KMS-11 (cell line): ENCODE measurements around the gene NSRP1.
"Not testable (repeated sequence)": the region's sequence is repeated elsewhere in the genome, so short reads cannot be mapped to it uniquely, and the experiment has no call there.

Experiments used
- H2AFZ ChIP-seq: fragments of 200-600 bp; sonication (generic); 2 replicates; pipeline ENCODE4 v1.6.1; 2016; ENCODE audit warnings: antibody characterized with exemption, mixed run types, low read depth
- H3K27ac ChIP-seq: fragments of 200-600 bp; sonication (generic); 2 replicates; pipeline ENCODE4 v1.6.1; 2016; ENCODE audit warnings: mild to moderate bottlenecking, mixed run types
- H3K27me3 ChIP-seq: fragments of 200-600 bp; sonication (generic); 2 replicates; pipeline ENCODE4 v1.6.1; 2017; ENCODE audit warnings: mild to moderate bottlenecking, low read depth, mixed run types, moderate library complexity; ENCODE audit not compliant: insufficient read depth
- H3K36me3 ChIP-seq: fragments of 200-600 bp; sonication (generic); 2 replicates; pipeline ENCODE4 v1.6.1; 2017; ENCODE audit warnings: mild to moderate bottlenecking, mixed run types; ENCODE audit not compliant: insufficient read depth
- H3K4me1 ChIP-seq: fragments of 200-600 bp; sonication (generic); 2 replicates; pipeline ENCODE4 v1.6.1; 2016; ENCODE audit warnings: mild to moderate bottlenecking, low read depth, mixed run types; ENCODE audit not compliant: poor library complexity, severe bottlenecking
- H3K4me2 ChIP-seq: fragments of 200-600 bp; sonication (generic); 2 replicates; pipeline ENCODE4 v1.7.0; 2016; ENCODE audit warnings: mild to moderate bottlenecking, mixed run types
- H3K4me3 ChIP-seq: fragments of 200-600 bp; sonication (generic); IDR thresholded peaks from 2 replicates; pipeline ENCODE4 v1.6.1; 2017; ENCODE audit warnings: low read depth, low read length, mixed read lengths; ENCODE audit not compliant: insufficient read depth
- H3K79me2 ChIP-seq: fragments of 200-600 bp; sonication (generic); 2 replicates; pipeline ENCODE4 v1.6.1; 2016; ENCODE audit warnings: low read depth, mixed run types; ENCODE audit not compliant: insufficient read depth
- H3K9ac ChIP-seq: fragments of 200-600 bp; sonication (generic); 2 replicates; pipeline ENCODE4 v1.6.1; 2016; ENCODE audit warnings: mild to moderate bottlenecking, mixed run types
- H4K20me1 ChIP-seq: fragments of 200-600 bp; sonication (generic); 2 replicates; pipeline ENCODE4 v1.6.1; 2016; ENCODE audit warnings: mild to moderate bottlenecking, mixed run types; ENCODE audit not compliant: insufficient read depth
- TF ChIP-seq, protein P1 (sequence below): fragments of 200-600 bp; sonication (generic); conservative IDR thresholded peaks from 2 replicates; pipeline ENCODE4 v1.6.1; 2017; ENCODE audit warnings: low read depth, mild to moderate bottlenecking, antibody characterized with exemption, low read length, moderate library complexity, mixed read lengths

NSRP1 gene

DNA sequence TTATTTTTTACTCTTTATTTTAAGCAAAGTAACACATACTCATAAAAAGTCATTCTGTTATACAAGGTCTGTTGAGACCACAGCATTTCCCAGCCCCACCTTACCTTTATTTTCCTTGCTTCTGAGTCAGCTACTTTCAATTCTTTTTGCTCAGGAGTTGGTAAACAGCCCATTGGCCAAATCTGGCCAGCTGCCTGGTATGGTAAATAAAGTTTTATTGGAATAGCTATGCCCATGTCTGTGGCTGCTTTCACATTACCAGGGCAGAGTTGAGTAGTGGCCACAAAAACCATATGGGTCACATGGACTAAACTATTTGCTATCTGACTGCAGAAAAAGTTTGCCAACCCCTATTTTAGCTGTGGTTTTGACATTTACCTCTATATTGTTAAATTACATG is 3.4 kb upstream of the NSRP1 start:
- Histone ChIP-seq H3K27ac (peak overlapping the region; percentile 55), H2AFZ (peak overlapping the region; percentile 9; the same call in 1 of the 2 replicates), H3K4me2 (peak overlapping the region; percentile 74), H3K4me3 (no peak overlapping the region), H3K27me3 (no peaks in the 10 kb centered on the region), H3K9ac (peak overlapping the region; percentile 19; the same call in 1 of the 2 replicates), H3K4me1 (peaks cover 48% of the 10 kb centered on the region), H3K79me2 (peaks cover 16% of the 10 kb centered on the region), H4K20me1 (no peaks in the 10 kb centered on the region), H3K36me3 (no peaks in the 10 kb centered on the region)
- TF ChIP-seq, protein P1, sequence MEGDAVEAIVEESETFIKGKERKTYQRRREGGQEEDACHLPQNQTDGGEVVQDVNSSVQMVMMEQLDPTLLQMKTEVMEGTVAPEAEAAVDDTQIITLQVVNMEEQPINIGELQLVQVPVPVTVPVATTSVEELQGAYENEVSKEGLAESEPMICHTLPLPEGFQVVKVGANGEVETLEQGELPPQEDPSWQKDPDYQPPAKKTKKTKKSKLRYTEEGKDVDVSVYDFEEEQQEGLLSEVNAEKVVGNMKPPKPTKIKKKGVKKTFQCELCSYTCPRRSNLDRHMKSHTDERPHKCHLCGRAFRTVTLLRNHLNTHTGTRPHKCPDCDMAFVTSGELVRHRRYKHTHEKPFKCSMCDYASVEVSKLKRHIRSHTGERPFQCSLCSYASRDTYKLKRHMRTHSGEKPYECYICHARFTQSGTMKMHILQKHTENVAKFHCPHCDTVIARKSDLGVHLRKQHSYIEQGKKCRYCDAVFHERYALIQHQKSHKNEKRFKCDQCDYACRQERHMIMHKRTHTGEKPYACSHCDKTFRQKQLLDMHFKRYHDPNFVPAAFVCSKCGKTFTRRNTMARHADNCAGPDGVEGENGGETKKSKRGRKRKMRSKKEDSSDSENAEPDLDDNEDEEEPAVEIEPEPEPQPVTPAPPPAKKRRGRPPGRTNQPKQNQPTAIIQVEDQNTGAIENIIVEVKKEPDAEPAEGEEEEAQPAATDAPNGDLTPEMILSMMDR: no peak

GRCh38 chr17:30116345-30116660 is 313 bp upstream of the NSRP1 start:
- no peaks in the 10 kb centered on the region for H3K36me3 ChIP-seq
- TF ChIP-seq, protein P1: no peak
- peak overlapping the region; percentile 40; the same call in 1 of the 2 replicates for H3K4me2 ChIP-seq
- H4K20me1 ChIP-seq: no peaks in the 10 kb centered on the region
- H3K9ac ChIP-seq: peak overlapping the region; percentile 96
- H3K4me1 ChIP-seq: peaks cover 74% of the 10 kb centered on the region
- peak overlapping the region; percentile 85 for H3K27ac ChIP-seq
- no peaks in the 10 kb centered on the region for H3K27me3 ChIP-seq
- peaks cover 44% of the 10 kb centered on the region for H3K79me2 ChIP-seq
- H3K4me3 ChIP-seq: no peak overlapping the region
- H2AFZ ChIP-seq: peak overlapping the region; percentile 78

DNA sequence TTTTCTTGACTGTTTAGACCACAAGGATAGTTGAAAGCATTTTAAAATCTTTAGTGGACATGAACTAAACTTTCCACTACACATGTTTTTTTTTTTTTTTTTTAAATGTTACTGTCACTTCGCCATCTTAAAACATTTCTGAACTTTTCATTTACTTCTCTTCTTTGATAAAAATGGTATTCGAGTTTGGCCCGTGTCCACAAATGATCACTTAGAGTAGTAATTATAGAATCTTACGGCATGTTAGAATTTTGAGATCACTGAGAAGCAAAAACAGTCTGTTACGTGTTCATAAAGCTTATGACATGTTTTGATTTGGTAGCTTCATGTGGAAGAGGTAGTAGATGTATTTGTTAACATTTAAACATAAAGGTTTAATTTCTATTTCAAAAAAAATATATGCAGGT is 1.1 kb downstream of the NSRP1 start:
- H3K4me2 ChIP-seq: peak overlapping the region; percentile 80
- no peak overlapping the region for H3K4me3 ChIP-seq
- no peaks in the 10 kb centered on the region for H3K36me3 ChIP-seq
- H3K27ac ChIP-seq: peak overlapping the region; percentile 85; the same call in 1 of the 2 replicates
- H3K9ac ChIP-seq: peak overlapping the region; percentile 96; the same call in 1 of the 2 replicates
- H3K4me1 ChIP-seq: peaks cover 68% of the 10 kb centered on the region
- H4K20me1 ChIP-seq: no peaks in the 10 kb centered on the region
- H3K79me2 ChIP-seq: peaks cover 47% of the 10 kb centered on the region
- H2AFZ ChIP-seq: no peak overlapping the region
- no peaks in the 10 kb centered on the region for H3K27me3 ChIP-seq
- TF ChIP-seq, protein P1: no peak

- not testable (repeated sequence) for H3K4me3 ChIP-seq, H4K20me1 ChIP-seq, H2AFZ ChIP-seq, H3K27ac ChIP-seq, H3K27me3 ChIP-seq, H3K36me3 ChIP-seq, H3K9ac ChIP-seq
- Histone ChIP-seq H3K4me1 (peaks cover 66% of the 10 kb centered on the region), H3K79me2 (peaks cover 54% of the 10 kb centered on the region), H3K4me2 (peak overlapping the region; percentile 80; the same call in 1 of the 2 replicates)
Measured at GRCh38 chr17:30118635-30119034, 2.0 kb downstream of the NSRP1 start.

DNA sequence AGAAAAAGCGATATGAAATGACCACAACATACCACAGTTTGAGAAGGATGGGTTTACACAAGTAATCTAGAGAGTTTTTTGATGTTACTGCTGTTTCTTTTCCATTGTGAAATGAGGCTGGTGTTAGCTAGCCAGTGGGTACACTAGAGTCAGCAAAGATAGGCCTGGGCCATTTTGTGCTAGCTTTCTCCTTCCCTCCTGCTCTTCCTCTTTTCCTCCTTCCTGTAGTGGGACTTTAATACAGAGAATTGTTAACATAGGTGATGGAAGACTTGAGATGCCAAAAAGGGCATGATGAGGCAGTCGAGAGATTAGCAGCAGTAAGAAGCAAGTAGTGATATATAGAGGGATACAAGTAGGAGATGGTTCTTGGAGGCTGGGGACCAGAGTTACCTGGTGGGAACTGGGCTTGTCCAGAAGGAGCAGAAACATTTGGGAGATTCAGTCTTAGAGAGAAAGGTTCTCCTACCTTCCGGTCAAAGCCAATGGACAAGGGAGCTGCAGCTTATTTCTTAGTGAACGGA is 7.7 kb downstream of the NSRP1 start:
- Histone ChIP-seq H3K4me3 (no peak overlapping the region), H3K4me2 (no peak overlapping the region), H3K9ac (no peak overlapping the region), H3K36me3 (no peaks in the 10 kb centered on the region), H3K4me1 (peaks cover 34% of the 10 kb centered on the region), H3K27ac (no peak overlapping the region; the same call in 1 of the 2 replicates), H4K20me1 (no peaks in the 10 kb centered on the region; the same call in none of the 2 replicates), H2AFZ (no peak overlapping the region), H3K27me3 (no peaks in the 10 kb centered on the region), H3K79me2 (peaks cover 46% of the 10 kb centered on the region)
- TF ChIP-seq, protein P1: no peak
